Endodermal cell (in vitro differentiated cells): ENCODE data around the gene SIGLEC6. TPM values are rescaled to one million over a fixed set of nuclear protein-coding genes. Genes with fewer than 3 reads are reported as not detected.

Source experiments
- DNase-seq: peaks from one replicate; pipeline ENCODE4 v3.0.0-alpha.2; 2017
- H3K27ac ChIP-seq: 2 replicates; pipeline ENCODE4 v1.5.1; 2013; ENCODE audit warnings: mild to moderate bottlenecking, low read depth, low read length, moderate library complexity
- H3K27me3 ChIP-seq: 2 replicates; pipeline ENCODE4 v1.6.1; 2013; ENCODE audit warnings: mild to moderate bottlenecking, low read length, moderate library complexity; ENCODE audit not compliant: insufficient read depth, control insufficient read depth, poor library complexity, severe bottlenecking
- H3K36me3 ChIP-seq: 2 replicates; pipeline ENCODE4 v1.7.0; 2013; ENCODE audit warnings: mild to moderate bottlenecking, low read length, moderate library complexity; ENCODE audit not compliant: control insufficient read depth, insufficient read depth
- H3K4me1 ChIP-seq: one replicate; pipeline ENCODE4 v1.7.0; 2013; ENCODE audit warnings: low read length; ENCODE audit not compliant: control insufficient read depth, insufficient read depth
- H3K4me3 ChIP-seq: 2 replicates; pipeline ENCODE4 v1.5.1; 2013; ENCODE audit warnings: mild to moderate bottlenecking, low read length, moderate library complexity
- H3K9ac ChIP-seq: 2 replicates; pipeline ENCODE4 v1.6.1; 2013; ENCODE audit warnings: mild to moderate bottlenecking, low read length, moderate library complexity; ENCODE audit not compliant: poor library complexity, severe bottlenecking; ENCODE audit errors: extremely low read depth
- H3K9me3 ChIP-seq: 2 replicates; pipeline ENCODE4 v1.6.1; 2013; ENCODE audit warnings: mild to moderate bottlenecking, low read length, moderate library complexity; ENCODE audit not compliant: control insufficient read depth
- H3K27ac Mint-ChIP-seq: 2 replicates; pipeline ENCODE4 v1.8.0; 2020; ENCODE audit warnings: mixed read lengths
- H3K27me3 Mint-ChIP-seq: 2 replicates; pipeline ENCODE4 v1.8.0; 2021; ENCODE audit warnings: mild to moderate bottlenecking, mixed read lengths; ENCODE audit not compliant: insufficient read depth
- H3K36me3 Mint-ChIP-seq: 2 replicates; pipeline ENCODE4 v1.8.0; 2020; ENCODE audit warnings: low read depth, mixed read lengths
- H3K4me1 Mint-ChIP-seq: 2 replicates; pipeline ENCODE4 v1.8.0; 2020; ENCODE audit warnings: mixed read lengths
- H3K4me3 Mint-ChIP-seq: 2 replicates; pipeline ENCODE4 v1.8.0; 2020; ENCODE audit warnings: mild to moderate bottlenecking, moderate library complexity, mixed read lengths
- H3K9me3 Mint-ChIP-seq: 2 replicates; pipeline ENCODE4 v1.8.0; 2020; ENCODE audit warnings: mild to moderate bottlenecking, mixed read lengths
- WGBS, 2 experiments: methylation state at CpG; one replicate each; pipeline versions ENCODE4 v1.1.5 to v1.1.7; 2013; ENCODE audit warnings: missing lambda C conversion rate in 2 of 2, mixed read lengths in 1 of 2; ENCODE audit not compliant: insufficient coverage in 1 of 2, insufficient read length in 1 of 2; 5-methylcytosine and 5-hydroxymethylcytosine counted together
- total RNA-seq, 2 donors: library from RNA; stranded (reverse); fragmentation: NEBNext Ultra II Directional in 1 of 2; extraction: Animal tissue kit (Norgen Biotek cat#: 25700) in 1 of 2; gene quantifications; 2 replicates in 1 of 2; 3 replicates in 1 of 2; pipeline ENCODE4 v1.2.1, GENCODE V29; 2021
- TF ChIP-seq, protein P1 (sequence below): fragments of 200-600 bp; sonication (generic); conservative IDR thresholded peaks from 2 replicates; pipeline ENCODE4 v1.5.0; 2021; ENCODE audit warnings: antibody characterized with exemption, mild to moderate bottlenecking

SIGLEC6 gene
- total RNA-seq, 2 donors from 2014 or later: 0.26 TPM; not detected in 1

DNA sequence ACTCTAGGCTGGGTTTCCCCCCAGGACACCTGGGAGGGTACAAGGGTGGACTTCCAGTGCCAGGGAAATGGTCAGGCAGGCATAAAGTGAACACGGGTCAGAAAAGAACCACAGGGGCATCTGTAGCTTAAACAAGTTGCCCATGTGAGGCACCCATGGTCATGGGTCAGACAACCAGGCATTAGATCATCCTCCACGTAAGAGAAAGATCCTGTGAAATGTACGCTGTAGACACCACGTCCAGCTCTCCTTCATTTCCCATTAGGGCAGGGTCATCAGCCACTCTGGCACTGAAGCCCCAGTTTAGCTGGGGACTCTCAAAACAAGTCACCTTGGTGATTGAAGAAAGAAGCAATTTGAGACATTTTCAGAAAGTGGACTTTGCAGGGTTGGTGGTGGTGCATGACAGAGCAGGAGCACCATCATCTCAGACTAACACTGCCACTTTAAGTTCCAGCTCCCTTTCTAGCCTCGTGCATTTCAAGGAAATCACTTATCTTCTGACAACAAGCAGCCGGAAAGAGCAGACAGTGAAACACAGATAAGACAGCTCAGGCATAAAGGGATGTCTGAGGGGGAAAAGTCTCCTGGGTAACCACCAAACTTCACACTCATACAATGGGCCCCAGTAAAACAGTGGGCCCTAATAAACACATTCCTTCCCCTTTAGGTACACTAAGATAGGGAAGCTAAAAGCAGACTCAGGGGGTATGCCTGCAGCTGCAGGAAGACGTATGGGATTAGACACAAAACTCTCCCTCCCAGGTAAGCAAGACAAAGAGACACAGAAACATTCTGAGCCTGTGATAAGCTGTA is 16.1 kb upstream of the SIGLEC6 start:
- Mint-ChIP-seq H3K36me3 (no peaks in the 10 kb centered on the region), H3K4me3 (no peak overlapping the region), H3K4me1 (peaks cover 10% of the 10 kb centered on the region), H3K27me3 (peaks cover 20% of the 10 kb centered on the region), H3K27ac (no peak overlapping the region), H3K9me3 (peaks cover 6% of the 10 kb centered on the region)
- 62 to 77% methylated on average over 5 to 7 of the region's 7 CpGs for WGBS, 2 experiments
- Histone ChIP-seq H3K36me3 (no peaks in the 10 kb centered on the region), H3K27ac (no peak overlapping the region), H3K4me1 (no peaks in the 10 kb centered on the region), H3K4me3 (no peak overlapping the region), H3K9me3 (no peaks in the 10 kb centered on the region), H3K9ac (no peak overlapping the region), H3K27me3 (no peaks in the 10 kb centered on the region)
- TF ChIP-seq, protein P1, sequence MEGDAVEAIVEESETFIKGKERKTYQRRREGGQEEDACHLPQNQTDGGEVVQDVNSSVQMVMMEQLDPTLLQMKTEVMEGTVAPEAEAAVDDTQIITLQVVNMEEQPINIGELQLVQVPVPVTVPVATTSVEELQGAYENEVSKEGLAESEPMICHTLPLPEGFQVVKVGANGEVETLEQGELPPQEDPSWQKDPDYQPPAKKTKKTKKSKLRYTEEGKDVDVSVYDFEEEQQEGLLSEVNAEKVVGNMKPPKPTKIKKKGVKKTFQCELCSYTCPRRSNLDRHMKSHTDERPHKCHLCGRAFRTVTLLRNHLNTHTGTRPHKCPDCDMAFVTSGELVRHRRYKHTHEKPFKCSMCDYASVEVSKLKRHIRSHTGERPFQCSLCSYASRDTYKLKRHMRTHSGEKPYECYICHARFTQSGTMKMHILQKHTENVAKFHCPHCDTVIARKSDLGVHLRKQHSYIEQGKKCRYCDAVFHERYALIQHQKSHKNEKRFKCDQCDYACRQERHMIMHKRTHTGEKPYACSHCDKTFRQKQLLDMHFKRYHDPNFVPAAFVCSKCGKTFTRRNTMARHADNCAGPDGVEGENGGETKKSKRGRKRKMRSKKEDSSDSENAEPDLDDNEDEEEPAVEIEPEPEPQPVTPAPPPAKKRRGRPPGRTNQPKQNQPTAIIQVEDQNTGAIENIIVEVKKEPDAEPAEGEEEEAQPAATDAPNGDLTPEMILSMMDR: no peak
- no peak for DNase-seq

DNA sequence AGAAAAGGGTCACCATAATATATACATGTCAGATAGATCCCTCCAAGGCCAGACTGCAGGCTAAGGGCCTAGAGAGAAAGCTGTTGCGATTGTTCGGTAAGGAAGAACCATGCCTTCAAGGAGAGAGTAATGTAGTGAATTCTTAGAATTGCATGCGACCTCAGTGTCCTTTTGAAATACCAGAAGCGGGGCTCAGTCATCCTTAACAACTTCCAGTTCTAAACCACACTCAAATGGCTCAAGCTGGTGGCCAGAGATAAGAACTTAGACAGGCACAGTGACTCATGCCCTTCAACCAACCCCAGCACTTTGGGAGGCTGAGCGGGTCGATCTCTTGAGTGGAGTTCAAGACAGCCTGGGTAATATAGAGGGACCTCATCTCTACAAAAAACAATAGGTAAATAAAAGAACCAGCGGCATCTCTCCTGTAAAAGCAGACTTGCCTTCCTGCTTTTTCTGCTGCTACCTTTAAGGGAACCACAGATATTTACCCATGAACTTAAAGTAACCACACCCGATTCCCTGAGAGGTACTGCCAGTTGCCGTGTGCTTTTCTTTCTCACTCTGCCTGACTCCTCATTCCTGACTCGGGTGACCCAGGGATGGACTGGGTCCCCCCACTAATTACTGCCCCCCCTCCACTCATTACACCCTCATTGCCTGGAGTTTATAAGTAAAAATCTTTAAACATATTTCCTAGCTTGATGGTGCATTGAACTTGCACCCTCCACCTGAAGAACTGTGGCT is 15.4 kb upstream of the SIGLEC6 start:
- TF ChIP-seq, protein P1: no peak
- H3K27me3 ChIP-seq: no peaks in the 10 kb centered on the region
- H3K27ac ChIP-seq: no peak overlapping the region
- no peaks in the 10 kb centered on the region for H3K4me1 ChIP-seq
- Mint-ChIP-seq H3K4me1 (peaks cover 10% of the 10 kb centered on the region), H3K9me3 (peaks cover 6% of the 10 kb centered on the region), H3K27ac (no peak overlapping the region), H3K27me3 (peaks cover 20% of the 10 kb centered on the region), H3K36me3 (no peaks in the 10 kb centered on the region), H3K4me3 (no peak overlapping the region)
- H3K4me3 ChIP-seq: no peak overlapping the region
- no peak overlapping the region for H3K9ac ChIP-seq
- no peaks in the 10 kb centered on the region for H3K36me3 ChIP-seq
- DNase-seq: no peak
- 72 to 76% methylated on average over 4 to 10 of the region's 10 CpGs for WGBS, 2 experiments
- H3K9me3 ChIP-seq: no peaks in the 10 kb centered on the region

DNA sequence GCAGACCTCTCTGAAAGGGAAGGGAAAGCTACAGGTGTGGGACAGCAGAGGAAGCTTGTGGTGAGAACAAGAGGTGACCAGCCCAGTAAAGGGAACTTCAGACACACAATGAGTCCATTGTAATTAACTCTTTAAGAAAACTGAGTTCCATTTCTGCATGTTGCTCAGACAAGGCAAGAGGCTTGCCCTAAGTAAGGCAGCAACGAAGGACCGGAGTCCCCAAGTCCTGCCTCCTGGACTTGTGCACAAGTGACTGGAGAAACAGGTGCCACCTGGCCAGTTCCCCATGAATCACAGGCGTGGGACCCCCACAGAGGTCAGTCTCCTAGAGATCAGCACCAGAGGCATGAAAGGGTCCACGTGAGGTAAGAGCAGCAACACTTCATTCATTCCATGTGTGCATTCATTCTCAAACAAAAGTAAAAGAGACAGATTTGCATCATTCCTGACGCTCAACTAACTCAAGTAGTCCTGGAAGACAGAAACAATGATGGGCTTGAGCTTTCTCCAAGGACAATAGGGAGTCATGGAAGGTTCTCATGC is 14.7 kb upstream of the SIGLEC6 start:
- Mint-ChIP-seq H3K4me1 (peaks cover 10% of the 10 kb centered on the region), H3K36me3 (no peaks in the 10 kb centered on the region), H3K4me3 (no peak overlapping the region), H3K27me3 (peaks cover 19% of the 10 kb centered on the region), H3K27ac (no peak overlapping the region), H3K9me3 (peaks cover 6% of the 10 kb centered on the region)
- Histone ChIP-seq H3K36me3 (no peaks in the 10 kb centered on the region), H3K4me1 (no peaks in the 10 kb centered on the region), H3K27me3 (no peaks in the 10 kb centered on the region), H3K9ac (no peak overlapping the region), H3K4me3 (no peak overlapping the region), H3K9me3 (no peaks in the 10 kb centered on the region), H3K27ac (no peak overlapping the region)
- WGBS, 2 experiments: 61 to 72% methylated on average over 4 to 5 of the region's 5 CpGs
- no peak for DNase-seq
- TF ChIP-seq, protein P1: no peak
